Suprapubic skin (tissue), 3 donors: ENCODE data around the gene FAM161A.

Experiments
- CTCF ChIP-seq, 2 donors: fragments of 200-600 bp in 1 of 2; fragments of 450-650 bp in 1 of 2; sonication (generic) in 1 of 2; IDR thresholded peaks; one replicate each; pipeline ENCODE4 v1.5.1; 2016 to 2019; ENCODE audit warnings: antibody characterized with exemption in 2 of 2, mild to moderate bottlenecking in 1 of 2, moderate library complexity in 1 of 2
- POLR2AphosphoS5 ChIP-seq, 3 donors: sonication (generic); formaldehyde crosslinking; IDR thresholded peaks; one replicate each; pipeline ENCODE4 v1.6.1; 2017; ENCODE audit warnings: antibody characterized with exemption in 3 of 3

DNA sequence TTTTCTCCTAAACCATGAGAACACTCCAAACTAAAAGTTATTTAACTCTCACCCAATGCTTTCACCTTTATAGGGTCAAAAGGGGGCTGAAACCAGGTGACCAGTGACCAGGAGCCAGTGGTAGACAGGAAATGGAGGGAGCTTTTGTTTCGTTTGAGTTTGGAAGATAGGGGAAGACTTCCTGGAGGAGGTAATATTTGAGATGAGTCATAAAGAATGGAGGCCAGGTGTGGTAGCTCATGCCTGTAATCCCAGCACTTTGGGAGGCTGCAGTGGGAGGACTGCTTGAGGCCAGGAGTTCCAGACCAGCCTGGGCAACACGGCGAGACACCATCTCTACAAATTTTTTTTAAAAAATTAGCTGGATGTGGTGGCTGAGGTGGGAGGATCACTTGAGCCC is 8.5 kb downstream of the FAM161A start:
- TF ChIP-seq POLR2AphosphoS5 (IDR thresholded peaks at IDR 0.05) = no peak
- no peak for TF ChIP-seq CTCF (IDR thresholded peaks at IDR 0.05)
